ENCODE data around the gene STARD3. TPM values are rescaled to one million over a fixed set of nuclear protein-coding genes. Genes with fewer than 3 reads are reported as not detected.

The STARD3 gene
- total and polyA plus RNA-seq, 9 of the 15 experiments (the other 6 are each of a cell fraction or from before 2014, with no cell fraction given) = 0.63 to 87.0 (median 46.0) TPM

DNA sequence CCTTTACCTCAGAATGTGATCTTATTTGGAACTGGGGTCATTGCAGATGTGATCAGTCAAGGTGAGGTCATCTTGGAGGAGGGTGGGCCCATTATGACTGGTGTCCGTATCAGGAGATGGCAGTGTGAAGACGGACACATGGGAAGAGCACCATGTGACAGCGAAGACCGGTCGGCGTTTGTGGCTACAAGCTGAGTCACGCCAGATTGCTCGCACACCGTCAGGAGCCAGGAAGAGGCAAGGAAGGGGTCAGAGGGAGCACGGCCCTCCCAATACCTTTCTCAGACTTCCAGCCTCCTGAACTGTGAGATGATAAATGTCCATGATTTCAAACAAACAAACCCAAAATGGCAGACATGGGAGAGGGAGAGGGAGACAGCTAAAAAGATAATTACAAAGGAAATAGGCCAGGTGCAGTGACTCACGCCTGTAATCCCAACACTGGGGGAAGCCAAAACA is 13.2 kb downstream of the STARD3 start (continued):
- TF ChIP-seq MGA (IDR thresholded peaks at IDR 0.05) = peak; percentile 98
- TF ChIP-seq, protein P1, sequence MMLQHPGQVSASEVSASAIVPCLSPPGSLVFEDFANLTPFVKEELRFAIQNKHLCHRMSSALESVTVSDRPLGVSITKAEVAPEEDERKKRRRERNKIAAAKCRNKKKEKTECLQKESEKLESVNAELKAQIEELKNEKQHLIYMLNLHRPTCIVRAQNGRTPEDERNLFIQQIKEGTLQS (IDR thresholded peaks at IDR 0.05) = peak; percentile 97
- TF ChIP-seq, protein P1 (CRISPR knock-in tag; conservative IDR thresholded peaks at IDR 0.05) = no peak; the same call in 1 of the 2 replicates
- 0 out of 2 replicates have a peak, but pooled peaks have one; percentile 14 for TF ChIP-seq ADNP (tag; IDR thresholded peaks at IDR 0.05)
- TF ChIP-seq TAF7 (tag; IDR thresholded peaks at IDR 0.05) = no peak
- TF ChIP-seq, protein P2, sequence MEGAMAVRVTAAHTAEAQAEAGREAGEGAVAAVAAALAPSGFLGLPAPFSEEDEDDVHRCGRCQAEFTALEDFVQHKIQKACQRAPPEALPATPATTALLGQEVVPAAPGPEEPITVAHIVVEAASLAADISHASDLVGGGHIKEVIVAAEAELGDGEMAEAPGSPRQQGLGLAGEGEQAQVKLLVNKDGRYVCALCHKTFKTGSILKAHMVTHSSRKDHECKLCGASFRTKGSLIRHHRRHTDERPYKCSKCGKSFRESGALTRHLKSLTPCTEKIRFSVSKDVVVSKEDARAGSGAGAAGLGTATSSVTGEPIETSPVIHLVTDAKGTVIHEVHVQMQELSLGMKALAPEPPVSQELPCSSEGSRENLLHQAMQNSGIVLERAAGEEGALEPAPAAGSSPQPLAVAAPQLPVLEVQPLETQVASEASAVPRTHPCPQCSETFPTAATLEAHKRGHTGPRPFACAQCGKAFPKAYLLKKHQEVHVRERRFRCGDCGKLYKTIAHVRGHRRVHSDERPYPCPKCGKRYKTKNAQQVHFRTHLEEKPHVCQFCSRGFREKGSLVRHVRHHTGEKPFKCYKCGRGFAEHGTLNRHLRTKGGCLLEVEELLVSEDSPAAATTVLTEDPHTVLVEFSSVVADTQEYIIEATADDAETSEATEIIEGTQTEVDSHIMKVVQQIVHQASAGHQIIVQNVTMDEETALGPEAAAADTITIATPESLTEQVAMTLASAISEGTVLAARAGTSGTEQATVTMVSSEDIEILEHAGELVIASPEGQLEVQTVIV (CRISPR knock-in tag; IDR thresholded peaks at IDR 0.05; ENCODE audit: borderline replicate concordance) = no peak
- TF ChIP-seq SPI1 (IDR thresholded peaks at IDR 0.05; ENCODE audit: borderline replicate concordance, low read depth, low read length) = no peak
- no peak for TF ChIP-seq COPS2 (conservative IDR thresholded peaks at IDR 0.05)
- TF ChIP-seq RBBP5 (IDR thresholded peaks at IDR 0.05; ENCODE audit: borderline replicate concordance, insufficient read depth, low read length, poor library complexity, severe bottlenecking) = peak; percentile 43
- peak; percentile 78 for TF ChIP-seq NR2C1 (IDR thresholded peaks at IDR 0.05)
- peak; percentile 84 for TF ChIP-seq NR2C1 (tag; IDR thresholded peaks at IDR 0.05)
